Suppressor macrophage (primary cell): ENCODE measurements around the gene POLRMT.
A peak's percentile ranks its signal among the peaks of the same experiment; 100 is the strongest.

Source experiments
- DNase-seq, 4 experiments: peaks; one replicate each; pipeline ENCODE4 v3.0.0-alpha.2; 2020 to 2022

The POLRMT gene

DNA sequence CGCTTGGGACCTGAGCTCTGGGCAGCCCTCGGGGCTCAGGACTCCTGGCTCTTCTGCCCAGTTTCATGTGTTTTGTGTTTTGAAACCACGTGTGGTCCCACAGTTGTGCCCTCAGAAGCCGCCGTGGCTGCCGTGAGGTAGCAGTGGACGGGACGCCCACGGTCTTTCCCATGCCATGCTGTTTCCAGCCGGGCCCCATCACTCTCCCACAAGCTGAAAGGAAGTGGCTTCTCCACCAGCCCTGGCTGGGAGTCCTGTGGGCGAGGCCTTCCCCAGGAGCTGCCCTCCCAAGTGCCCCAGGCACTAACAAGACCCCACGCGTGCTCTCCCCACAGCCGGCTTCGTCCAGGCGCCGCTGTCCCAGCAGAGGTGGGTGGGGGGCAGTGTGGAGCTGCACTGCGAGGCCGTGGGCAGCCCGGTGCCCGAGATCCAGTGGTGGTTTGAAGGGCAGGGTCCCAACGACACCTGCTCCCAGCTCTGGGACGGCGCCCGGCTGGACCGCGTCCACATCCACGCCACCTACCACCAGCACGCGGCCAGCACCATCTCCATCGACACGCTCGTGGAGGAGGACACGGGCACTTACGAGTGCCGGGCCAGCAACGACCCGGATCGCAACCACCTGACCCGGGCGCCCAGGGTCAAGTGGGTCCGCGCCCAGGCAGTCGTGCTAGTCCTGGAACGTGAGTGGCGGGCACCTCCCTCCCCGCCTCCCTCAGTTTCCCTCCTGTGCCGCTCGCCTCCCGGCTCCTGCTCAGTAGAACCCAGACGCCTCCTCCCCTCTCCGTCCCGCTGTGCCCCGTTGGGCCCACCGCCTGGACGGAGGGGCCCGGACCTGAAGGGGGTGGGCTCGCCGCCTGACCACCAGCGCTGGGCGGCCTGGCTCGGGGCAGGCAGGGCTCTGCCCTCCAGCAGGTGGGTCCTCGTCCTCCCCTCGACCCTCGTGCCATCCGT lies 55.6 kb downstream of the POLRMT start:
- no peak for DNase-seq

DNA sequence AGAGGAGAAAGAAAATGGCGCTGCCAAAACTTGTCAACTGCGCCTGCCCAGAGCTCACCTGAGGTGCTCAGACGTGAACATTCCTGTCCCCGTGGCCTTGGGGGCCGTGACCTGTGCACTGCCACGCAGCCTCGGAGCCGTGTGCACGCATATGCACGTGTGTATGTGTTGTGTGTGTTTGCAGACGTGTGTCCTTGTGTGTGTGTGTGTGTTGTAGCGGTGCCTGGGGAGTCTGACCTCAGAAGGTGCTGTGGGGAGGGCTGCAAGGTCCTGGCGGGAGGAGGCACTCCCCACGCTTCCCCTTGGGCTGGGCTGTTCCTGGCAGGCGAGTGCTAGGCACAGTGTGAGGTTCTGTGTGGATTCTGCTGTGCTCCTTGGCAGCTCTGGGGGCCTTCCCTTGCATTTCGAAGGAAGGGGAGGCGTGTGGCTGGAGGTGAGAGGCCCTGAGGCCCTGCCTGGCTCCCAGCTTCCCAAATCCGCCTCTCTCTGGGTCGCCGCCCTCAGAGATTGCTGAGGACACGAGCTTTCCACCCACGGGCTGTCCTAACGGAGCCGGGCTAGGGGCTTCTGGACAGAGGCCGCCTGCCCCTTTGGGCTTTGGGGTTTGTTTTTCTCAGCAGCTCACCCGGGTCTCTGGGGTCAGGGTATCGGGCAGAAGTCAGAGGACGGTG lies 56.4 kb downstream of the POLRMT start:
- DNase-seq: no peak

DNA sequence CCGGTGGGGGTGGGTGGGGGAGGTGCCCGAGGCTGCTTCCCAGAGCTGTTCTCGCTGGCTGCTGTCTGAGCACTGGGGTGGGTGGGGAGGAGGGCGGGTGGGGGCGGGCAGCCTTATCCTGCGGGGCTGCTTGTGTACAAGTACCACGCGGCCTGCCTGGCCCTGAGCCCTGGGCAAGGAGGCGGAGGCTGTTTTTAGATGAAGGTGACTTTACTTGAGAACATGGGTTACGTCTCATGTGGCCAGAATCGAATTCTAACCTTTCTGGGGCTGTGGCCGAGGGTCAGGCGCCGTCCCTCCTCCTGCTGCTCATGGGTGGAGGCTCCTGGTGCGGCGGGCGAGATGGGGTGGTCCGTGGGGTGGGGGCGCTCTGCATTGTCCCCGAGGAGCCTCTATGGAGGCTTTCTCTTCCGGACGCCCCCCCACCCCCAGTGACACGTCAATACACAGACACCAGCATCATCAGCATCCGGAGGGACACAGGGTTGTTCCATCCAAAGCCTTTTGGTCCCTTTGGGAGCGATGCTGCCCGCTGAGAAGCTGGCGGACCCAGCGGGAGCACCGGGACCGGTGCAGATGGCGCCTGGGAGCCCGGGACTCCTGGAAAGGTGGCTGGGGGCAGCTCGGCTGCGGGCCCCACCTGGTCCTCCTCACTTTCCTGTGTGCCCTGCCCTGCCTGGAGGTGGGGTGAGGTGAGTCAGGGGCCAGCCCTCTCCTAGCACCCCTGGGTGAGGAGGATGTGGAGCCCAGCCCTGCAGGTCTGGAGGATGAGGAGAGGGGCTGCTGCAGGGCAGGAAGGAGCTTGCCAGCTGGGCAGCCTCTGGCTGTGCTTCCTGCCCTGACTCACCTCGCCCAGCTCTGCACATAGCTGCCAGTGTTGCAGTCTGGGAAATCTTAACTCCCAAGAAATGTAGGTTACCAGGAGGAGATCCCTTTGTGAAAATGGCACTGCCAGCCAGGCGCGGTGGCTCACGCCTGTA lies 57.5 kb downstream of the POLRMT start:
- DNase-seq: no peak

DNA sequence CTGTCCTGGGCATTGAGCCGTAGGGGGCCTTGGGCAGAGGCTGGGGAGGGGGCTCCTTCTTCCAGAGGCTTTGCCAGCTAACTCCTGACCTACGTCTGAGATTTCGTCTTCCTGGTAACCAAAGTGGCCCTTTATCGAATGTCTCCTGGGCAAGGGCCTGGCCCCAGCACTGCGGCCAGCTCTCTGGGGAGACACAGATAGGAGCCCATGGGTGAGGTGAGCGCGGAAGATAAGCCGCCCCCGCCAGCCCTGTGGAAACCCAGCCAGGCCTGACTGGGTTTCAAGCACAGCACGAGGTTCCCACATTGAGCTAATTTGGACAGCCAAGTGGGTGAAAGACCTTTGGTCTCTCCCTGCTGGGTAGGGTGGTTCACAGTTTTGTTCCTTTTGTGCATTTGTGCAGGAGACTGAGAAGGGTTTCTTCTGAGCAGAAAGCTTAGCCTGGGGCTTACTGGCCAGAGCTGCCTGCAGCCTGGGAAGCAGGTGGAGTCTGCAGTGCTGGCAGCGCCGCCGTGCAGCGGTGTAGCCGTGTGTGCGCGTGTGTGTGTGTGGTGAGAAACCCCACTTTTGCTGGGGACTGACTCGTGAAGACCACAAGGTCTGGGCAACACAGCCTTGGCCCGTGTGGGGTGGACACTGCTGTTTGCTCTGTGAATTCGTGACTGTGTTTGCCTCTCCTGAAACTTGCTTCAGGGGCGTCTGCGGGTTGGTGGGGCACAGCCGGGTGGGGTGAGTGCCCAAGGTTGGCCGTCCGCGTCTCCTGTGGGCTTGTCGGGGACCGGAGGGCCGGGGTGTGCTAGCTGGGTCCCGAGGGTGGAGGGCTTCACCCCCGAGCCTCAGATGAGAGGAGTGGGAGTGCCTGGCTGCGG lies 58.4 kb downstream of the POLRMT start:
- peak in 1 of 4 experiments; percentile 20 for DNase-seq

DNA sequence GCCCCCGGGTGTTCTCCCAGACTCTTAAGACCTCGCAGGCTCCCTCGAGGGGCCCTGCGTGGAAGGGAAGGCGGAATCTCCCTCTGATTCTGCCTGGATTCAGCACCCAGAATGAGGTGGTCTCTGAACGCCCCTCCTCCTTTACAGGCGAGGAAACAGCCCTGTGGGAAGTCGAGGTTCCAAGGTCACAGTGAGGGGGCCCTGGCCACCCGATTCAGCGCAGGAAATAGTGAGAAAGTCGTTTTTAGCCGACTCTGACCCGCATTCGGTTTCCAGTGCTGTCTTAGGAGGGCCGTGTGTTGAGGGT lies 59.9 kb downstream of the POLRMT start:
- DNase-seq: no peak

DNA sequence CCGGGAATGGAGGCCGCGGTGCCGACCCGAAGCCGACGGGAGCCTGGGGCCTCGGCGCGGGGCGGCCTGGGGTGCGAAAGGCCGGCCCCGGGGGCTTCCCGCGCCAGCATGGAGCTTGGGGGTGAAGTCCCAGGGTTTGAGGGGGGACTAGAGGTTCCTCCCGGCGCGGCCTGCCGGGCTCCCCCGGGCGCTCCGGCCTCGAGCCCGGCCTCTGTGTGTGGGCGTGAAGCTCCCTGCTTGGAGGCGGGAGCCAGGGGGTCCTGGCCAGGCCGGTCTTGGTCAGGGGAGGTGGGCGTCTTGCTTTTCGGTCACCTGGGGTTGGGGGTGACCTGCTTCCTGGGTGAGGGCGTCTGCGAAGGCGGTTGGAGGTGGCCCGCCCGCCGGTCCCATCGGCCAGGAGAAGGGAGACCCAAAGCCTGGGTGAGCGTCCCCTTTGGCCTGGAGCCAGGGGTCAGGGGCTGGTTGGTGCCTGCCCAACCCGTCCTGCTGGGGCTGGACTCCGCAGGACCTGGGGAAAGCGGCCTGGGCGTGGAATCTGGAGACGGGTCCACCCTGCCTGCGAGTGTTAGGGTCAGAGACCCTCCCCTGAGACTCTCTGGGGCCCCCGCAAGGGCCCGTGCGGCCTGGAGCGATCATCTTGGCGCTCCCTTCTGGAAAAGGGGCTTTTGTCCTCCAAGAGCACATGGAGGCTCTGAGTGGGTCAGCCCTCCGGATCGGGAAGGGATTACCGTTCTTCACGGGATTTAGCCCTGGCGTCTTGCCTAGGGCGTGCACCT lies 60.4 kb downstream of the POLRMT start:
- DNase-seq: peak; percentile 39 to 65 (median 57)

DNA sequence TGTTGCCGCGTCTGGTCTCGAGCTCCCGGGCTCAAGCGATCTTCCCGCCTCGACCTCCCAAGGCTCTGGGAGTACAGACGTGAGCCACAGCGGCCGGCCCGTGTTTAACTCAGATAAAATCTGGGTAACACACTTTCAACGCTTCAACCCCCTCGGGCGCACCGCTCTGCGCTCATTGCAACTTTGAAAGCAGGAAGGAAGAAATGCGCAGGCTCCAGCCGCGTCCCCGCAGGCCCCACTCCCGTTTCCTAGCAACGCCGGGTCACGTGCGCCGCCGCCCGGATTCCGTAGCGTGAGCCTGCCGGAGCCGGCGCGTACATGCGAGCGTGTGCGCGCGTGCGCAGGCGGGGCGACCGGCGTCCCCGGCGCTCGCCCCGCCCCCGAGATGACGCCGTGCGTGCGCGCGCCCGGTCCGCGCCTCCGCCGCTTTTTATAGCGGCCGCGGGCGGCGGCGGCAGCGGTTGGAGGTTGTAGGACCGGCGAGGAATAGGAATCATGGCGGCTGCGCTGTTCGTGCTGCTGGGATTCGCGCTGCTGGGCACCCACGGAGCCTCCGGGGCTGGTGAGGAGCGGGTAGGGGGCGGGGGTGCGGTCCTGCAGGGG lies 61.1 kb downstream of the POLRMT start, which contains the start of gene BSG:
Gene BSG, plus strand, starts transcription at position 457 of the 603 bp plus-strand sequence. Its CDS starts 39 bp downstream, at position 496.
- peak; percentile 99 to 100 (median 100) for DNase-seq

DNA sequence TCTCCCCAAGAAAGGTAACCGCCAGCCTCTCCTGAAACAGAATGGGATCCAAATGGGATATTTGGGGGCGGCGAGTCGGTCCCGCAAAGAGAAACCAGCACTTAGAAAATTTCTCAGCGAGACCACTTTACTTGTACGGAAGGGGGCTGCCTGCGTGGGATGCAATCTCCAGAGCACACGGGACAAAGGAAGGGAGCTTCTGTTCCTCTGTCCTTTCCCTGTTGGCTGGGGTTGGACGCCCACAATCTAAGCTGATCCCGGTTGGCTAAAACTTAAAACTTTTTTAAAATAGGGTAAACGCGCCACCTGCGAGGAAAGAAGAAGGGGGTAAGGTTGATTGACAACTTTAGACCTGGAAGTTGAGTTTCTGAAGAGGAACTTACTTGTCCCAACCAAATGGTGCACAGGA lies 61.8 kb downstream of the POLRMT start:
- DNase-seq: peak in 3 of 4 experiments; percentile 52 to 57 (median 55)

DNA sequence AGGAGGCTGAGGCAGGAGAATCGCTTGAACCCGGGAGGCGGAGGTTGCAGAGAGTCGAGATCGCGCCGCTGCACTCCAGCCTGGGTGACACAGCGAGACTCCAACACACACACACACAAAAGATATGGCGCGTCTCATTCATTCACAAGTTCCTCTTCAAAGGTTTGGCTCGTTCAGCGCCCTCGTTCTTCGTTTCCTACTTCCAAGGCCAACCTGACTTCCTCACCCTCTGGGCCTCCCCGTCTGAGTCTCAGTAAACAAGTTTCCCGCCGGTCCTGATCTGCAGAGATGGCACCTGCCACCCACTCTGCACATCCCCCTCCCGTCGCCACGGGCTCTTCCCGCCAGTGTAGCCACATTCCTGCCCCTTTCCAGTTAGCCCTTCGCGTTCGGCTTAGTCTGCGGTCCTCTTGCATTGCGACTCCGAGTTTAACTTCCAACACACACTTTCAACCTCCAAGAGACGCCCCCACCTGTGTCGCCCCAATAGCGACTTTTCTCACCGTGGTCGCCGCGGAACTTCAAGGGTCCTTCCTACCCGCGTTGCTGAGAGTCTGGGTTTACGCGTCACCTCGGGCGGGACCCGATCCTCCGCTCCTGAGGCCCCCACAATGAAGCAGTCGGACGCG lies 62.3 kb downstream of the POLRMT start:
- DNase-seq: peak; percentile 75 to 85 (median 84)

DNA sequence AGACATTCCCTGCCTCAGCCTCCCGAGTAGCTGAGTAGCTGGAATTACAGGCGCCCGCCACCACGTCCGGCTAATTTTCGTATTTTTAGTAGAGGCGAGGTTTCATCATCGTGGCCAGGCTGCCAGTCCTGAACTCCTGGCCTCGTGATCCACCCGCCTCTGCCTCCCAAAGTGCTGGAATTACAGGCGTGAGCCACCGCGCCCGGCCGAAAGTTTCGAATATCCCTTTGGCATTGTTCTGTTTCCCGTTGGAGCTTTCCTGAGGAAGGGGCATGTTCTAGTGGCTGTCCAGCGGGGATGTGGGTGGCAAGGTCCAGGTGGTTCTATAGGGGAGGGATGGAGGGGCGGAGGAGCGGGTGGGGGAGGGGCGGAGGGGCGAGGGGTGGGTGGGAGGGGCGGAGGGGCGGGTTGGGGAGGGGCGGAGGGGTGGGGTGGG lies 63.1 kb downstream of the POLRMT start:
- peak in 3 of 4 experiments; percentile 30 to 52 (median 42) for DNase-seq

DNA sequence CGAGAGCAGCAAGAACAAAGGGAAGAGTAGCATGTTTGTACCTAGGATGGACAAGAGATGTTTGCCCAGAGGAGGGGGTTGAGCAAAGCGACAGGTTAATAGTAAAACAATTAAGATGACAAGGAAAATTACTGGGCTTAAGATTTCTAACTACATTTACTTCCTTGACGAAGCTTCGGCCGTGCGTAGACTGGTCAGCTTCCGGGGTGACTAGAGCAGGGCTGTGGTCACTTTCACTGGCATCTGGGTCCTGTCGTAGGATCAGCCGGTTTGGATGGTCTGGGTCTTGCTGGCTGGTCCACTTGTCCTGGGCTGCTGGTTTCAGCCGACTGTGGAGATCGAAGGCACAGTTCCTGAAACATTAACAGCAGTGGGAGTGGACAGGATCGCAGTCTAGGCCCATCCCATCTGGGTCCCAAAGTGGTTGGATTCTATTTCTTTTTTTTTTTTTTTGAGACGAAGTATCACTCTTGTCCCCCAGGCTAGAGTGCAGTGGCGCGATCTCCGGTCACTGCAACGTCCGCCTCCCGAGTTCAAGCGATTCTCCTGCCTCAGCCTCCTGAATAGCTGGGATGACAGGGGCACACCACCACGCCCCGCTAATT lies 65.9 kb downstream of the POLRMT start:
- DNase-seq: peak in 2 of 4 experiments; percentile 34 to 45
